Measurements from ENCODE around the gene MAPKAPK3.

The MAPKAPK3 gene

DNA sequence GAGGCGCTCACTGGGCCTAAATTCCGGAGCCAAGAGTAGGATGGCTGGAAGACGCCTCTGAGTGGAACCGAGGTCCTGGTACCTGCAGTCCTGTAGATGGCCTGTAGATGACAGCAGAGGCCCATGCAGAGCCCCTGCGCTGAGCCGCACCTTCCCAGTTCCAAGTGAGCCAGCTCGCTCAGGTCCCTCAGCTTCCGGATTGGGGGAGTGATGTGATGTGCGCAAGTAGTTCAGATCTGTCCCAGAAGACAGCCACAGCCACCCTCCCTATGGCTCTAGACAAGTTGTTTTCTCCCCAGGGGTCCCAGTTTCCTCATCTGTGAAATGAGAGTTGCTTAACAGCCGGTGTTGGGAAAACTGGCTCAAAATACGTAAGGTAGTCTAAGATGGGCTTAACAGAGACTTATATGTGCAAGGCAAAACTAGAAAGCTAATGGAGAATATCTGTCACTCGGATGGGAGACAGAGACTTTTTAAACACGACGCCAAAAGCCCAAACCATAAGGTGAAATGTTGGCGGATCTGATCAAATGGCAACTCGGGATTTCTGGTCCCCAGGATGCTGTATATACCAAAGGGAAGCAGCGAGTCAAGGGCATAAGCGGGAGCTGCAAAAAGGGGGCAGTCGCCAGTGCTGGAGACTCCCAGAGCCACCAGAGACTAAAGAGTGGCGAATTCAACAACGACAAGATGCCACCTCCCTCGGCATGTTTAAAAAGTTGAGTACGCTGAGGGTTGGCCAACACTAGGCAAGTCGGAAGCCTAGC, 765 bp upstream of the MAPKAPK3 start:
- ATAC-seq, result peak; percentile 64
- no peak for TF ChIP-seq ZNF70 (CRISPR knock-in tag; IDR thresholded peaks at IDR 0.05)
- no peak for TF ChIP-seq SNAI2 (CRISPR knock-in tag; IDR thresholded peaks at IDR 0.05)
- TF ChIP-seq ISL1 (CRISPR knock-in tag; IDR thresholded peaks at IDR 0.05), result no peak
- TF ChIP-seq ARNTL (CRISPR knock-in tag; IDR thresholded peaks at IDR 0.05; ENCODE audit: borderline replicate concordance, low read depth), result no peak
- TF ChIP-seq POU6F1 (CRISPR knock-in tag; IDR thresholded peaks at IDR 0.05; ENCODE audit: borderline replicate concordance, low read depth), result no peak
- no peak for TF ChIP-seq TSHZ2 (CRISPR knock-in tag; IDR thresholded peaks at IDR 0.05)
- no peak for TF ChIP-seq TCF4 (CRISPR knock-in tag; IDR thresholded peaks at IDR 0.05; ENCODE audit: borderline replicate concordance)
- TF ChIP-seq PATZ1 (CRISPR knock-in tag; IDR thresholded peaks at IDR 0.05; ENCODE audit: borderline replicate concordance), result no peak
- TF ChIP-seq ESRRG (CRISPR knock-in tag; IDR thresholded peaks at IDR 0.05), result no peak
- no peak for TF ChIP-seq BACH2 (CRISPR knock-in tag; IDR thresholded peaks at IDR 0.05; ENCODE audit: borderline replicate concordance)
- no peak for TF ChIP-seq TOX (CRISPR knock-in tag; IDR thresholded peaks at IDR 0.05; ENCODE audit: borderline replicate concordance)
- TF ChIP-seq ZC3H10 (CRISPR knock-in tag; IDR thresholded peaks at IDR 0.05), result no peak
- no peak for TF ChIP-seq ZNF565 (CRISPR knock-in tag; conservative IDR thresholded peaks at IDR 0.05; ENCODE audit: low read depth)
- TF ChIP-seq OSR1 (CRISPR knock-in tag; IDR thresholded peaks at IDR 0.05), result no peak
- TF ChIP-seq ZFP3 (CRISPR knock-in tag; IDR thresholded peaks at IDR 0.05), result no peak
- no peak for TF ChIP-seq RARB (CRISPR knock-in tag; IDR thresholded peaks at IDR 0.05)
- no peak for TF ChIP-seq CREB5 (CRISPR knock-in tag; IDR thresholded peaks at IDR 0.05; ENCODE audit: low read depth)
- TF ChIP-seq CSDC2 (CRISPR knock-in tag; IDR thresholded peaks at IDR 0.05), result no peak

- no peak for TF ChIP-seq GLIS3 (CRISPR knock-in tag; IDR thresholded peaks at IDR 0.05)
- ATAC-seq, result peak; percentile 77
These were observed 218 bp upstream of the MAPKAPK3 start for GRCh38 chr3:50616770-50617095.

DNA sequence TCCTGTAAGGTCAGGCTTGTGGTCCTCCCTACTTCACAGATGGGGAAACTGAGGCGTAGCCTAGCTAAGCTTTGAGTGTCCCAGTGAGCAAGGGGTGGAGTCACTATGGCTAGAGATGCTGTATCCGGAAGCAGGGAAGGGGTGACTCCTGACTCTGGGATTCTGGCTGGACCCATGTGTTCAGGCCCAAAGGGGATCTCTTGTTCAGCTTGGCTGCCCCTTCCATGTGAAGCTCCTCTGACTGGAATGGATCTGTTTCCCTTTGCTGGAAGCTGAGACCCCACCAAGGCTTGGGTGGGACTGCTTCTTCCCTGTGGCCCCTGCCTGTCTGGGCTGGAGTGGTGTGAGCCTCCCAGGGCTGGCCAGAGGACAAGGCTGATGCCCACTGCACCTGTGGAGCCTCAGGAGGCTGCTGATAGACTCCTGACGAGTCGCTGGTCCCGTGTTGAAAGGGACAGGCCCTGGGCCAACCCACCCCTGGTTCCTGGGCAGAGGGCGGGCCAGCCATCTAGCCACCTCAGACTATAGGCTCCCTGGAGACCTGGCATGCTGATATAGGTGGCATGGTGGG, 1.0 kb downstream of the MAPKAPK3 start:
- no peak for ATAC-seq
- no peak for TF ChIP-seq SNAI2 (CRISPR knock-in tag; IDR thresholded peaks at IDR 0.05)
- TF ChIP-seq, protein P1, sequence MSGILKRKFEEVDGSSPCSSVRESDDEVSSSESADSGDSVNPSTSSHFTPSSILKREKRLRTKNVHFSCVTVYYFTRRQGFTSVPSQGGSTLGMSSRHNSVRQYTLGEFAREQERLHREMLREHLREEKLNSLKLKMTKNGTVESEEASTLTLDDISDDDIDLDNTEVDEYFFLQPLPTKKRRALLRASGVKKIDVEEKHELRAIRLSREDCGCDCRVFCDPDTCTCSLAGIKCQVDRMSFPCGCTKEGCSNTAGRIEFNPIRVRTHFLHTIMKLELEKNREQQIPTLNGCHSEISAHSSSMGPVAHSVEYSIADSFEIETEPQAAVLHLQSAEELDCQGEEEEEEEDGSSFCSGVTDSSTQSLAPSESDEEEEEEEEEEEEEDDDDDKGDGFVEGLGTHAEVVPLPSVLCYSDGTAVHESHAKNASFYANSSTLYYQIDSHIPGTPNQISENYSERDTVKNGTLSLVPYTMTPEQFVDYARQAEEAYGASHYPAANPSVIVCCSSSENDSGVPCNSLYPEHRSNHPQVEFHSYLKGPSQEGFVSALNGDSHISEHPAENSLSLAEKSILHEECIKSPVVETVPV (CRISPR knock-in tag; IDR thresholded peaks at IDR 0.05), result no peak
- TF ChIP-seq ZC3H10 (CRISPR knock-in tag; IDR thresholded peaks at IDR 0.05), result no peak
- no peak for TF ChIP-seq ZNF8 (CRISPR knock-in tag; IDR thresholded peaks at IDR 0.05)
- no peak for TF ChIP-seq ZNF70 (CRISPR knock-in tag; IDR thresholded peaks at IDR 0.05)
- TF ChIP-seq ZNF565 (CRISPR knock-in tag; conservative IDR thresholded peaks at IDR 0.05; ENCODE audit: low read depth), result no peak
- no peak for TF ChIP-seq TCF4 (CRISPR knock-in tag; IDR thresholded peaks at IDR 0.05; ENCODE audit: borderline replicate concordance)
- no peak for TF ChIP-seq POU6F1 (CRISPR knock-in tag; IDR thresholded peaks at IDR 0.05; ENCODE audit: borderline replicate concordance, low read depth)
- no peak for TF ChIP-seq ESRRG (CRISPR knock-in tag; IDR thresholded peaks at IDR 0.05)
- TF ChIP-seq ARNTL (CRISPR knock-in tag; IDR thresholded peaks at IDR 0.05; ENCODE audit: borderline replicate concordance, low read depth), result no peak
- TF ChIP-seq RARB (CRISPR knock-in tag; IDR thresholded peaks at IDR 0.05), result no peak
- TF ChIP-seq CREB5 (CRISPR knock-in tag; IDR thresholded peaks at IDR 0.05; ENCODE audit: low read depth), result no peak
- TF ChIP-seq TOX (CRISPR knock-in tag; IDR thresholded peaks at IDR 0.05; ENCODE audit: borderline replicate concordance), result no peak
